HFF-Myc (cell line): ENCODE data around the gene TSPAN9.

Experiments
- DNase-seq: peaks from one replicate; pipeline ENCODE4 v3.0.0-alpha.2; 2011; ENCODE audit warnings: low read depth; ENCODE audit errors: extremely low read depth
- H3K4me3 ChIP-seq: replicated peaks from 2 replicates; pipeline ENCODE4 v1.5.1; 2011; ENCODE audit warnings: low read depth, mild to moderate bottlenecking, control low read depth, low read length
- TF ChIP-seq, protein P1 (sequence below): IDR thresholded peaks from 2 replicates; pipeline ENCODE4 v1.5.1; 2012; ENCODE audit warnings: mild to moderate bottlenecking, low read depth, low read length, control low read depth; ENCODE audit errors: missing control alignments

The TSPAN9 gene

DNA sequence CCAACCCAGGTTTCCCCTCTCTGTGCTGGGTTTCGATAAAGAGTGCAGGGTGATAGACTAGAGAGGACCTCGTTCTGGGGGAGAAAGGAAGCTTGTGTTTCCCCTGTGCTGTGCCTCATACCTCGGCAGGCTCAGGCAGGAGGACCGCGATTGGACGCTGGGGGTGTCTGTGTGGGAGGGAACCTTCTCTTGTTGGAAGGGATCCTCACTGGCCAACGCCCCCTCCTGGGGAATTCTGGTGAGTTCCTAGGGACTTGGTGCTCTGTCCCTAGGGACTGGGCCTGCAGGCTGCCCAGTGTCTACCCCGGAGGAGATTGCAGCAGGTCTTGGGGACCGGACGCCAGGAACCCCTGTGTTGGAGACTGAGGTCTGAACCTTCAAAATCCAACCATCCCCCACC is 256.4 kb downstream of the TSPAN9 start:
- H3K4me3 ChIP-seq: no peak overlapping the region
- DNase-seq: no peak
- TF ChIP-seq, protein P1, sequence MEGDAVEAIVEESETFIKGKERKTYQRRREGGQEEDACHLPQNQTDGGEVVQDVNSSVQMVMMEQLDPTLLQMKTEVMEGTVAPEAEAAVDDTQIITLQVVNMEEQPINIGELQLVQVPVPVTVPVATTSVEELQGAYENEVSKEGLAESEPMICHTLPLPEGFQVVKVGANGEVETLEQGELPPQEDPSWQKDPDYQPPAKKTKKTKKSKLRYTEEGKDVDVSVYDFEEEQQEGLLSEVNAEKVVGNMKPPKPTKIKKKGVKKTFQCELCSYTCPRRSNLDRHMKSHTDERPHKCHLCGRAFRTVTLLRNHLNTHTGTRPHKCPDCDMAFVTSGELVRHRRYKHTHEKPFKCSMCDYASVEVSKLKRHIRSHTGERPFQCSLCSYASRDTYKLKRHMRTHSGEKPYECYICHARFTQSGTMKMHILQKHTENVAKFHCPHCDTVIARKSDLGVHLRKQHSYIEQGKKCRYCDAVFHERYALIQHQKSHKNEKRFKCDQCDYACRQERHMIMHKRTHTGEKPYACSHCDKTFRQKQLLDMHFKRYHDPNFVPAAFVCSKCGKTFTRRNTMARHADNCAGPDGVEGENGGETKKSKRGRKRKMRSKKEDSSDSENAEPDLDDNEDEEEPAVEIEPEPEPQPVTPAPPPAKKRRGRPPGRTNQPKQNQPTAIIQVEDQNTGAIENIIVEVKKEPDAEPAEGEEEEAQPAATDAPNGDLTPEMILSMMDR: no peak

DNA sequence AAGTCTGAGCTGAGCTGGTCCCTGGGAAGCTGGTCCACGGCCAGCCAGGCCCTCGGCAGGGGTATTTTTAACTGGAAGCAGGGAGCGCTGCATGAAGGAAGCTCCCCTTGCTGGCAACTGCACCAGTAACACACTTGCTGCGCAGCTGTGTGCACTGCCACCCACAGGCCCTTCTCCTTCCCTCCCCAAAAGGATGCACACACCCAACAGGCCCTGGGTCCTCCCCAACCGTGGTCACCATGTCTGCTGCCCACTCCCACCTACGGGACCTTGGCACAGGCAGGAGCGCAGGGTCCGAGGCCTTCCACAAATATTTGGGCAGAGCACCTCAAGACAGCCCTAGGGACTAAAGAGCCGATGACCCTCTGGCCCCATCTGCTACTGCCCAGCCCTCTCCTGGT is 256.8 kb downstream of the TSPAN9 start:
- H3K4me3 ChIP-seq: no peak overlapping the region
- TF ChIP-seq, protein P1: no peak
- DNase-seq: no peak

DNA sequence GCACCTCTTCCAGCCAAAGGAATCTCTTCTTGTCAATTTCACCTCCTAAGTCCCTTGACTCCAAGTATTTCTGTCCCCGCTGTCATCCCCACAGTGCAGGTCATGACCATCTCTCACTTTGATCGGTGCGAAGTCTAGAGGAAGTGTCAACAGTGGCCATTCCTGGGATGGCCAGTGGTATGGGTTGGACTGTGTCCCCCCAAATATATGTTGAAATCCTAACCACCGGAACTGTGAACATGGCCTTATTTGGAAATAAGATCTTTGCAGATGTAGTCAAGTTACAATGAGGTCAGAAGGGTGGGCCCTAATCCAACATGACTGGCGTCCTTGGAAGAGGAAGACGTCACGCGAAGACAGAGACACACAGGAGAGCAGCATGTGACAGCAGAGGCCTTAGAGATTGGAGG is 257.9 kb downstream of the TSPAN9 start:
- no peak for DNase-seq
- no peak overlapping the region for H3K4me3 ChIP-seq
- TF ChIP-seq, protein P1: no peak
